HG03159 (cell line): ENCODE data around the gene AKNA.

ENCODE experiments used
- ATAC-seq: cut with Tn5 transposase; IDR thresholded peaks from one replicate; pipeline ENCODE4 v1.9.1; 2021; ENCODE audit warnings: mild to moderate bottlenecking, moderate library complexity; ENCODE audit not compliant: unreplicated experiment

Gene AKNA

DNA sequence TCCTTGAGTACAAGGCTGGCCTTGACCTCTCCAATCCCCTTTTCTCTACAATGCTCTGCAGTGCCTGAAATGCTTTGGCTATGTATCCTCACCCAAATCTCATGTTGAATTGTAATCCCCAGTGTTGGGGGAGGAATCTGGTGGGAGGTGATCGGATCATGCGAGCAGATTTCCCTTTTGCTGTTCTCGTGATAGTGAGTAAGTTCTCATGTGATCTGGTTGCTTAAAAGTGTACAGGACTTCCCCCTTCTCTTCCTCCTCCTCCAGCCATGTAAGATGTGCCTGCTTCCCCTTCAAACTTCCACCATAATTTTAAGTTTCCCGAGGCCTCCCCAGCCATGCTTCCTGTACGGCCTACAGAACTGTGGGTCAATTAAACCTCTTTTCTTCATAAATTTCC is 28.5 kb upstream of the AKNA start:
- no peak for ATAC-seq

- ATAC-seq = no peak
Measured at GRCh38 chr9:114414346-114414745, 26.6 kb upstream of the AKNA start.

GRCh38 chr9:114413861-114414301 is 26.1 kb upstream of the AKNA start:
- ATAC-seq = no peak

DNA sequence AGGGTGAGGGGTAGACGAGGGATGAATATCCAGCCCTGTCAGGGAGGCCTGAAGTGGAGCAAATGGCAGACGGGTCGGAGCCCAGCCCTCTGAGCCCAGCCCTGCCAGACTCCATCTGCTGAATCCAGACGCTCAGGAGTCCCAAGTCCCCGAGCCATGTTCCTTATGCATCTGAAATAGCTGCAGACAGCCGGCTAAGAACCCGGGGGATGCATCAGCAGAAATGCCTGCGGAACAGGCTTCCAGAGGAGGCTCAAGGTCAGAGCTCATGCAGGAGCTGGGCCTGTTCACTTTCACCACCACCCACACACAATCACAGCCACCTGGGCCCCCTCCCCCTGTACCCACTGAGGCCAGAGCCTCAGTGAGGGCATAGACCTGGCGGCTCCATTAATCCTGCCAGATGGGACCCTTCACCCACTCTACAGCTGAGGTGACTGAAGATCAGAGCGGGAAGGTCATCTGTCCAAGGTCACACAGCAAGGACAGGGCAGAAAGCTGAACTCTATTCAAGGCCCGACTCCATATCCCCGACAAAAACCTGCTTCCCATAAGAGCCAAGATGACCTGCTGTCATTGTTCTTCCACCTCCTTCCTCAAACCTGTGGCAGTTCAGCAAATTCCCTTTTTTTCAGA is 24.4 kb upstream of the AKNA start:
- no peak for ATAC-seq

DNA sequence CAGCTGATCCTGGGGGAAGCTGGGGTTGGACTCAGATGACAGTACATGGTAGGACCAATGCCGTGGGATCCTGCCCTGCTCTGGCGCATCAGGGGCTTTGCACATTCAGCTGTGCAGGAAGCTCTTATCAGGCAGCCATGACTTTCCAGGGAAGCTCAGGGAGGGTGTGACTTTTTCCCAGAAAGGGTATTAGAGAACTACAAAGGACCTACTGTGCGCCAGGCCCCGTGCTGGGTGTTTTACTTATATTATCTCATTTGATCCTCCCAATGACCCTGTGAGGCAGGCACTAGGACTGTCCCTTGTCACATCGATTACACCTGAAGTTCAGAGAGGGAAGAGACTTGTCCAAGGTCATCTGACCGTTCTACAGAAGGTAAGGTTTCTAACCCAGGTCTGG is 23.7 kb upstream of the AKNA start:
- ATAC-seq = no peak

DNA sequence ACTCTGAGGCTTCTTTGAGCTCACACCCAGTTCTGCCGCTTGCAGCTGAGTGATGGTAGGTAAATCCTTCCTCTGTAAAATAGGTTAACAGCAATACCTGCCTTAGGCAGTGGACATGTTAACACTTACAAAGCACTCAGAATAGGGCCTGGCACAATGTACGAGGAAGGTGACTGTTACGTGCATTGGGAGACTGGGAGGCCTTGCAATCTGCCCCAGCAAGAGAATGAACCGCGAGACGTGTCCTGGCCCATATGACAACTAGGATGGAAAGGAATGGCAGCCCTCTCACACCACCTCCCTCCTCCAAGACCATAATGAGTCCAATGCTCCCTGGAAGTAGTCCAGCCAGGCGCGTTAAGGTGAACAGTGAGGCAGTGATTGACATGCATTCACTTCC is 23.1 kb upstream of the AKNA start:
- no peak for ATAC-seq

- no peak for ATAC-seq
Measured at GRCh38 chr9:114409842-114410241, 22.1 kb upstream of the AKNA start.

GRCh38 chr9:114409103-114409780 is 21.5 kb upstream of the AKNA start:
- ATAC-seq = no peak

- ATAC-seq = no peak
Measured at GRCh38 chr9:114408645-114409044, 20.9 kb upstream of the AKNA start.

DNA sequence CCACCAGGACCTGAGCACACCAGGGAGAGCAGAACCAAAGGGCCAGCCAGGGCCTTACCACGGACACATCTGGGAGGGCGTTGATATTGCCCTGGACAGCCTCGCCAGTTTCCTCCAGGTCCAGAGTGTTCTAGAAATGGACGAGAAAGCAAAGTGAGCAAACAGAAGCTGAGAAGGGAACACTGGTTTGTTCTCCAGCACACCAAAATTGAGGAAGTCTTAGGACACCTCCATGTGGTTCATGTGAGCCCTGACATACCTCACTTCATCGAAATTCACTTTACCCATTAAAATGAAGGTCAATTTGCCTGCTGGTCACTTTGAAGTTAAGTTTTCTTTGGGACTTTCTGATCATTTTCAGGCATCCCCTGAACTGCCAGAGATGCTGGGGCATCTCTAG is 20.1 kb upstream of the AKNA start:
- no peak for ATAC-seq

GRCh38 chr9:114406441-114406840 is 18.7 kb upstream of the AKNA start:
- ATAC-seq = no peak

DNA sequence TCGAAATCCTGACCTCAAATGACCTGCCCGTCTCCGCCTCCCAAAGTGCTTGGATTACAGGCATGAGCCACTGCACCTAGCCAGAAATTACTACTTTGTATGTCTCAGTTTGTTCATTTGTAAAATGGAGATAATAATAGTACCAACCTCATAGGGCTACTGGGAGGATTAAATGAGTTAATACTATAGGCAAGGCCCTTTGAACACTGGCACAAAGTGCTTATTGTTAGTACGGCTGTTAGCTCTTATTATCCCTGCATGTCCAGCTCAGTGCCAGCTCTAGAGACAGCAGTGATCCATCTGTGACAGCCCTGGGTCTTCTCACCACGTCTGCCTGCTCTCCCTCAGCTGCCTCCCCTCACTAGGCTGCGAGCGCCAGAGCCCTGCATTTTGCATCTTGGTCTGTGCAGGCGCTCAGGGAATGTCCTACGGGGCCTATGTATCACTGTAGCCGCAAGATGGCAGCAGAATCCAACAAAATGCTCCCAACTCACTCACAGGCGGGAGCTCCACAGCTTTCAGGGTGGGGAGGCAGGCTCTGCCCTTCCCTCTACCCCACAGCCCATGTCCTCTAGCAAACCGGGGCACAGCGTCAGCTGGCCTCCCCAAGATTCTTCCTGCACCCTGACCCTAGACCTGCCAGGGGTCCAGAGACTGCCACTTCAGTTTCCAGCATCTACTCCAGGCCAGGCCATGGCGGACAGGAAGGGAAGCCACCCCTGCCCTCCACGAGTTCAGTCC is 17.7 kb upstream of the AKNA start:
- ATAC-seq = peak; percentile 88

- no peak for ATAC-seq
Measured at GRCh38 chr9:114404531-114404930, 16.7 kb upstream of the AKNA start.

GRCh38 chr9:114403153-114403756 is 15.5 kb upstream of the AKNA start:
- no peak for ATAC-seq

DNA sequence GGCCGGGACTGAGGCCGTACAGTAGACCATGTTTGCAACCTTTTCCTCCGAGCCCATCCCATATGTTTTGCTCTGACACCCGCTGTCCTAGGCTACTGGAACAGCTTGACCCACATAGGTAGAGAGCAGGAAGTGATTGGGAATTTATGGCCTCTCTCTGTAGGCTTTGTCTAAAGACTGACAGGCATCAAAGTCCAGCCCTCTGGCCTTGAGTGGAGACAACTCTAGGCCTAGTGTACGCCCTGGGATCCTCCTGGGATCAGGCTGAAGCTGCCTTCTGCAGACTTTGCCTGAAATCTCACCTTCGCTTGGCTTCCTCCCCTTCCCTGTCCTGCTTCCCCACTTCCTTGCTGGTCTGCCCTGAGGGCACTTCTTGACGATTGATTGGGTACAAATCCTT is 13.6 kb upstream of the AKNA start:
- ATAC-seq = no peak

DNA sequence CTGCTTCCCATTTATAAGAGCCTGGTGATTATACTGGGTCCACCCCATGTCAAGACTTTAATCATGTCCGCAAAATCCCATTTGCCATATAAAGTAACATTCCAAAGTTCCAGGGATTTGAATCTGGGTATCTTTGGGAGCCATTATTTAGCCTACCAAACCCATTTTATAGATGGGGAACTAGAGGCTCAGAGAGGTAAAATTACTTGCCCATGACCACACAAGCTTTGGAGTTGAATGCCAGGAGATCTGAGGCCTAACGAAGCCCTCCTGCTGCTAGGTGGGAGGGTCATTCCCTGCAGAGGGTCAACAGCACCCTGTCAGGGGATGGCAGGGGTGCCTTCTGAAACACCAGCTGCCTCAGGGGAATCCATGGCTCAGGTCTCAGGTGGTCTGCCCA is 13.0 kb upstream of the AKNA start:
- no peak for ATAC-seq

DNA sequence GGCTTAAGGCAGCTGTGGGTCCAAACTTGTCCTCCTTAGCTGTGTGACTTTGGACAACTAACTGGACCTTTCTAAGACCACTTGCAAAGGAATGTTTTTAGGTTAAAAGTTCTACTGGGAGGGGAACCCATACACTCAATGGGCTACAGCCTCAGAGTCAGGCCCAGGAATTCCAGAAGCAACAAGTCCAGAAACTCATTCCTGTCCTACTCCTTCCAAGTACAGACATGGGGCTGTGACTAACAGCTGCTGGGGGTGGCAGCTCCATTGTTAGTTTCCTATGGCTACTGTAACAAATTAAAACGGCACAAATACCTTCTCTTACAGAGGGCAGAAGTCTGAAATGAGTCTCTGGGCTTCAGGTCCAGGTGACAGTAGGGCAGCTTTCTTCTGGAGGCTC is 12.4 kb upstream of the AKNA start:
- ATAC-seq = no peak

DNA sequence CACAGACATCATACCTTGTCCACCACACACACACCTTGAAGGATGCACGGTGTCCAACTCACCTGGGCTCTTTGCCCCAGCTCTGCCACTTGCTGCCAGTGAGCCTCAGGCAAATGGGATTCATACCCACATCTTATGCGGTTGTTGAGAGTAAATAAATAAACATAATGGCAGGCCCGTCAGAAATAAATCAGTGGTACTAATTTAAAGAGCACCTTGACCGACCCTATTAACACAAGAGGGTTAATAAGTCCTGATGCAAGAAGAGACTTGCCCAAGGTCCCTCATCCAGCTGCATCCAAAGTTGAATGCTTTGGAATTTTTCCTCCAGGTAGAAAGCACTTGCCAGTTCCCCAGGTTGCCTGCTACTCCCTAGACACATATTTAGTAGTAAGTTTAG is 11.6 kb upstream of the AKNA start:
- no peak for ATAC-seq

GRCh38 chr9:114397848-114398605 is 10.2 kb upstream of the AKNA start:
- ATAC-seq = peak; percentile 78

GRCh38 chr9:114397219-114397847 is 9.6 kb upstream of the AKNA start:
- ATAC-seq = no peak
